ENCODE results near the gene OPRL1.

OPRL1 gene

GRCh38 chr20:64049878-64050260, 30.0 kb upstream of the OPRL1 start (continued):
- TF ChIP-seq ZNF362 (tag by site-specific recombination; IDR thresholded peaks at IDR 0.05) (no peak), ZNF449 (tag by site-specific recombination; IDR thresholded peaks at IDR 0.05) (no peak), ZNF416 (tag by site-specific recombination; IDR thresholded peaks at IDR 0.05) (no peak), ZNF660 (tag by site-specific recombination; IDR thresholded peaks at IDR 0.05) (no peak), ZNF121 (tag by site-specific recombination; IDR thresholded peaks at IDR 0.05) (peak; percentile 45; the same call in 1 of the 2 replicates), ZNF211 (tag by site-specific recombination; IDR thresholded peaks at IDR 0.05; ENCODE audit: low read depth) (no peak), KLF17 (tag by site-specific recombination; IDR thresholded peaks at IDR 0.05) (peak; percentile 45; the same call in 1 of the 2 replicates), ZNF701 (tag by site-specific recombination; IDR thresholded peaks at IDR 0.05) (no peak), SCRT2 (tag by site-specific recombination; IDR thresholded peaks at IDR 0.05) (no peak), ZNF792 (tag by site-specific recombination; IDR thresholded peaks at IDR 0.05) (no peak), KLF10 (tag by site-specific recombination; IDR thresholded peaks at IDR 0.05) (no peak), ZNF354C (tag by site-specific recombination; IDR thresholded peaks at IDR 0.05; ENCODE audit: borderline replicate concordance, low read depth) (no peak), ZNF433 (tag by site-specific recombination; IDR thresholded peaks at IDR 0.05; ENCODE audit: low read depth) (no peak), ZSCAN4 (tag by site-specific recombination; IDR thresholded peaks at IDR 0.05) (no peak), FEZF1 (tag by site-specific recombination; IDR thresholded peaks at IDR 0.05) (0 out of 2 replicates have a peak, but pooled peaks have one; percentile 24), ZNF214 (tag by site-specific recombination; IDR thresholded peaks at IDR 0.05; ENCODE audit: borderline replicate concordance) (no peak), ZNF48 (tag by site-specific recombination; IDR thresholded peaks at IDR 0.05) (no peak), GLI2 (tag by site-specific recombination; IDR thresholded peaks at IDR 0.05; ENCODE audit: borderline replicate concordance, low read depth) (no peak), ZNF341 (tag by site-specific recombination; IDR thresholded peaks at IDR 0.05; ENCODE audit: low read depth) (peak; percentile 96), ZNF324 (tag by site-specific recombination; IDR thresholded peaks at IDR 0.05) (no peak), BCL11B (tag by site-specific recombination; IDR thresholded peaks at IDR 0.05; ENCODE audit: low read depth) (no peak), ZNF488 (tag by site-specific recombination; IDR thresholded peaks at IDR 0.05) (no peak), PATZ1 (tag by site-specific recombination; IDR thresholded peaks at IDR 0.05) (peak; percentile 78), HOXA7 (CRISPR knock-in tag; IDR thresholded peaks at IDR 0.05; ENCODE audit: borderline replicate concordance) (no peak), ZNF266 (tag by site-specific recombination; IDR thresholded peaks at IDR 0.05; ENCODE audit: low read depth) (no peak), ZNF311 (tag by site-specific recombination; IDR thresholded peaks at IDR 0.05; ENCODE audit: borderline replicate concordance) (no peak), ZNF404 (tag by site-specific recombination; IDR thresholded peaks at IDR 0.05) (no peak), ZBTB49 (tag by site-specific recombination; IDR thresholded peaks at IDR 0.05; ENCODE audit: low read depth) (no peak), ZXDB (tag by site-specific recombination; IDR thresholded peaks at IDR 0.05) (peak; percentile 46), ZNF394 (tag by site-specific recombination; IDR thresholded peaks at IDR 0.05; ENCODE audit: borderline replicate concordance) (no peak)

All from HEK293 (cell line).